ENCODE data around the gene DRD4.

DNA sequence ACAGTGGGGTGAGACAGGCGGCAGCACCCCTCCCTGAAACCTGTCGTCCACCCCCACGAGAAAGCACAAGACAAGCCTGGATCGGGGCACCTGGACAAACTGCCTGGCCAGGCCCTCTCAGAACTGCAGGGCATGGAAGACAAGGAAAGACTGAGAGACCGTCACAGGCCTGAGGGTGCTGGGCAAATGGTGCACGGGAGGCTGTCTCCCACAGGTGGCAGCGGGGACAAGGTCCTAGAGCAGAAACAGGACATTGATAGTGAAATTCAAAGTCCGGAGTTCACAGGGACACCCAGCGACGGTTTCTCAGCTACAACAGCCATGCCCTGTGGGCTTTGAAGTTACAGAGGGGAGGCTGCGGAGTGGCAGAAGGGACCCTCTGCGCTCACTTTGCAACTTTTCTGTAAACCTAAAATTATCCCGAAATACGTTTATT is 20.6 kb downstream of the DRD4 start:
- TF ChIP-seq USF2 (IDR thresholded peaks at IDR 0.05; ENCODE audit: low read length) (no peak), TAF1 (IDR thresholded peaks at IDR 0.05; ENCODE audit: low read depth, low read length) (no peak), CTCF (IDR thresholded peaks at IDR 0.05; ENCODE audit: control extremely low read depth in 1 of 3, insufficient read depth in 1 of 3, low read depth in 1 of 3, low read length in 3 of 3) (no peak), HDAC6 (IDR thresholded peaks at IDR 0.05; ENCODE audit: low read depth, low read length) (no peak), POLR2A (IDR thresholded peaks at IDR 0.05; ENCODE audit: control extremely low read depth in 1 of 2, low read depth in 2 of 2, low read length in 2 of 2) (no peak), ASH2L (IDR thresholded peaks at IDR 0.05; ENCODE audit: low read length) (no peak), ZNF274 (IDR thresholded peaks at IDR 0.05; ENCODE audit: borderline replicate concordance, extremely low read depth, low read length) (no peak), KDM1A (IDR thresholded peaks at IDR 0.05; ENCODE audit: borderline replicate concordance, low read length) (no peak), POLR2AphosphoS5 (IDR thresholded peaks at IDR 0.05; ENCODE audit: low read depth, low read length) (no peak), EP300 (IDR thresholded peaks at IDR 0.05; ENCODE audit: borderline replicate concordance in 1 of 2, low read depth in 2 of 2, low read length in 2 of 2) (no peak), HDAC2 (IDR thresholded peaks at IDR 0.05; ENCODE audit: borderline replicate concordance in 1 of 2, low read depth in 2 of 2, low read length in 2 of 2) (no peak)
- TF ChIP-seq, protein P1, sequence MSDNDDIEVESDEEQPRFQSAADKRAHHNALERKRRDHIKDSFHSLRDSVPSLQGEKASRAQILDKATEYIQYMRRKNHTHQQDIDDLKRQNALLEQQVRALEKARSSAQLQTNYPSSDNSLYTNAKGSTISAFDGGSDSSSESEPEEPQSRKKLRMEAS (IDR thresholded peaks at IDR 0.05): no peak

Data from H1 (cell line).